A549 (cell line): ENCODE data around the gene SMTN. TPM values are rescaled to one million over a fixed set of nuclear protein-coding genes. Genes with fewer than 3 reads are reported as not detected.

Experiments used
- ATAC-seq, 2 experiments: fragments of 200-7000 bp in 1 of 2; fragments of >200 bp in 1 of 2; cut with Nextera tagmentation in 1 of 2; cut with Tn5 transposase in 1 of 2; 3 replicates each; pipeline versions ENCODE4 v1.8.0 to v1.9.1; 2018 to 2020; ENCODE audit warnings: mild to moderate bottlenecking in 1 of 2, moderate library complexity in 1 of 2
- CTCF ChIA-PET: fragments of 300-600 bp; sonication (Branson Sonifier 250); formaldehyde crosslinking; extraction: SDS; loops from one replicate; lab custom pipeline; 2021; ENCODE audit warnings: antibody characterized with exemption, inconsistent platforms; lab: Yijun Ruan, JAX
- POLR2A ChIA-PET: fragments of 350-600 bp; formaldehyde crosslinking; extraction: SDS; loops from one replicate; lab custom pipeline; 2021; ENCODE audit warnings: antibody characterized with exemption, inconsistent platforms; lab: Yijun Ruan, JAX
- DNase-seq, 2 experiments: peaks; one replicate each; pipeline versions ENCODE4 v3.0.0 to v3.0.0-alpha.2; 2011 to 2016; ENCODE audit warnings: low read depth in 1 of 2, low spot score in 1 of 2
- FAIRE-seq: peaks from 2 replicates; lab custom pipeline; 2011; peaks lifted over from hg19 to GRCh38; lab: Jason Lieb, UNC
- H3K27ac ChIP-seq, 2 experiments: fragments of >200 bp; sonication (Bioruptor Twin); formaldehyde crosslinking; 3 replicates each; pipeline ENCODE4 v1.5.1; 2016 to 2017
- H3K4me1 ChIP-seq: fragments of >200 bp; sonication (Bioruptor Twin); formaldehyde crosslinking; 3 replicates; pipeline ENCODE4 v1.6.1; 2016
- H3K4me2 ChIP-seq: fragments of >200 bp; sonication (Bioruptor Twin); formaldehyde crosslinking; 3 replicates; pipeline ENCODE4 v1.6.1; 2016
- H3K4me3 ChIP-seq: fragments of >200 bp; sonication (Bioruptor Twin); formaldehyde crosslinking; 3 replicates; pipeline ENCODE4 v1.5.1; 2016
- H3K9me3 ChIP-seq: fragments of >200 bp; sonication (Bioruptor Twin); formaldehyde crosslinking; 3 replicates; pipeline ENCODE4 v1.6.1; 2016
- BHLHE40 ChIP-seq: IDR thresholded peaks from 2 replicates; pipeline ENCODE4 v1.6.1; 2012; ENCODE audit warnings: low read depth, low read length, inconsistent platforms
- CHD2 ChIP-seq: fragments of 150-350 bp; IDR thresholded peaks from 2 replicates; pipeline ENCODE4 v1.6.1; 2014; ENCODE audit warnings: low read length; ENCODE audit not compliant: partially characterized antibody
- CHD4 ChIP-seq: fragments of 200-600 bp; sonication (generic); IDR thresholded peaks from 2 replicates; pipeline ENCODE4 v1.6.1; 2016; ENCODE audit warnings: antibody characterized with exemption, mild to moderate bottlenecking, borderline replicate concordance
- EHF ChIP-seq: fragments of 250-450 bp; sonication (Bioruptor Pico); IDR thresholded peaks from 2 replicates; pipeline ENCODE4 v1.5.0; 2020; ENCODE audit warnings: mild to moderate bottlenecking
- EHMT2 ChIP-seq: fragments of 200-600 bp; sonication (generic); IDR thresholded peaks from 2 replicates; pipeline ENCODE4 v1.6.1; 2016; ENCODE audit warnings: antibody characterized with exemption, low read depth, mild to moderate bottlenecking, moderate library complexity
- FOXS1 ChIP-seq: fragments of 250-450 bp; sonication (Bioruptor Pico); IDR thresholded peaks from 2 replicates; pipeline ENCODE4 v1.5.0; 2020; ENCODE audit warnings: mild to moderate bottlenecking, moderate library complexity
- HOXB13 ChIP-seq: fragments of 250-450 bp; sonication (Bioruptor Pico); IDR thresholded peaks from 2 replicates; pipeline ENCODE4 v1.5.0; 2020; ENCODE audit warnings: low read depth, mild to moderate bottlenecking, moderate library complexity
- JUN ChIP-seq, 2 experiments: fragments of >200 bp; sonication (Bioruptor Twin); formaldehyde crosslinking; IDR thresholded peaks; 2 replicates in 1 of 2; 3 replicates in 1 of 2; pipeline ENCODE4 v1.6.1; 2016 to 2017
- KDM1A ChIP-seq: fragments of 200-600 bp; sonication (generic); IDR thresholded peaks from 2 replicates; pipeline ENCODE4 v1.6.1; 2016; ENCODE audit warnings: low read depth, mild to moderate bottlenecking
- MAFK ChIP-seq: fragments of 450-650 bp; IDR thresholded peaks from 2 replicates; pipeline ENCODE4 v1.6.1; 2014; ENCODE audit not compliant: partially characterized antibody
- MYC ChIP-seq: IDR thresholded peaks from 2 replicates; pipeline ENCODE4 v1.6.1; 2012; ENCODE audit warnings: mild to moderate bottlenecking, inconsistent platforms, low read length, improper control_type of control experiment, borderline replicate concordance
- PHF8 ChIP-seq: fragments of 200-600 bp; sonication (generic); IDR thresholded peaks from 2 replicates; pipeline ENCODE4 v1.6.1; 2016; ENCODE audit warnings: low read depth, mild to moderate bottlenecking, antibody characterized with exemption, moderate library complexity, borderline replicate concordance
- POLR2A ChIP-seq: IDR thresholded peaks from 2 replicates; pipeline ENCODE4 v1.6.1; 2012; ENCODE audit warnings: mild to moderate bottlenecking, low read length
- RAD21 ChIP-seq, 2 experiments: fragments of >200 bp in 1 of 2; sonication (Bioruptor Twin) in 1 of 2; formaldehyde crosslinking in 1 of 2; IDR thresholded peaks in 1 of 2; conservative IDR thresholded peaks in 1 of 2; 2 replicates in 1 of 2; 3 replicates in 1 of 2; pipeline ENCODE4 v1.6.1; 2012 to 2018; ENCODE audit warnings: inconsistent platforms in 1 of 2
- RCOR1 ChIP-seq: fragments of 150-350 bp; IDR thresholded peaks from 2 replicates; pipeline ENCODE4 v1.6.1; 2014; ENCODE audit warnings: antibody characterized with exemption, low read length, low read depth
- RFX5 ChIP-seq: fragments of 450-650 bp; IDR thresholded peaks from 2 replicates; pipeline ENCODE4 v1.7.1; 2014; ENCODE audit warnings: antibody characterized with exemption, mild to moderate bottlenecking, moderate library complexity
- RNF2 ChIP-seq: fragments of 200-600 bp; sonication (generic); IDR thresholded peaks from 2 replicates; pipeline ENCODE4 v1.6.1; 2016; ENCODE audit warnings: low read depth, mild to moderate bottlenecking, antibody characterized with exemption, moderate library complexity, borderline replicate concordance
- TFCP2L1 ChIP-seq: fragments of 250-450 bp; sonication (Bioruptor Pico); IDR thresholded peaks from 2 replicates; pipeline ENCODE4 v1.5.0; 2021; ENCODE audit warnings: mild to moderate bottlenecking
- ZC3H11A ChIP-seq: fragments of 450-650 bp; IDR thresholded peaks from 2 replicates; pipeline ENCODE4 v1.6.1; 2014; ENCODE audit warnings: antibody characterized with exemption, mild to moderate bottlenecking
- ZNF302 ChIP-seq: fragments of 250-450 bp; sonication (Bioruptor Pico); IDR thresholded peaks from 2 replicates; pipeline ENCODE4 v1.9.0; 2021; ENCODE audit warnings: inconsistent platforms, mild to moderate bottlenecking, moderate library complexity
- WGBS: methylation state at CpG from one replicate; pipeline ENCODE4 v1.1.6; 2017; ENCODE audit errors: missing lambda C conversion rate; 5-methylcytosine and 5-hydroxymethylcytosine counted together
- polyA minus RNA-seq: library from RNA; depleted of rRNA, polyadenylated mRNA; stranded (reverse); fragments of >200 nt; gene quantifications from 2 replicates; pipeline ENCODE4 v1.2.3, GENCODE V29; 2011; rRNA and poly(A)+ RNA removed
- polyA plus RNA-seq, 4 experiments: library from polyadenylated mRNA; depleted of rRNA in 3 of 4; stranded (reverse); fragments of >200 nt; fragmentation: RNase III in 1 of 4; extraction: RNeasy Plus Mini Kit Qiagen cat#74134 plus additional on column Dnase treatment in 1 of 4; gene quantifications; 2 replicates in 3 of 4; 3 replicates in 1 of 4; pipeline ENCODE4 v1.2.3, GENCODE V29; 2011 to 2017
- TF ChIP-seq, protein P1 (sequence below): fragments of >200 bp; sonication (Bioruptor Twin); formaldehyde crosslinking; IDR thresholded peaks from 3 replicates; pipeline ENCODE4 v1.6.1; 2016
- TF ChIP-seq, protein P2 (sequence below): fragments of 250-450 bp; sonication (Bioruptor Pico); IDR thresholded peaks from 2 replicates; pipeline ENCODE4 v1.5.0; 2020; ENCODE audit warnings: low read depth, mild to moderate bottlenecking, moderate library complexity
- TF ChIP-seq, protein P3 (sequence below): fragments of 200-600 bp; sonication (generic); IDR thresholded peaks from 2 replicates; pipeline ENCODE4 v1.6.1; 2016; ENCODE audit warnings: antibody characterized with exemption, mild to moderate bottlenecking, moderate library complexity
- TF ChIP-seq, protein P4 (sequence below): fragments of 250-450 bp; sonication (Bioruptor Pico); IDR thresholded peaks from 2 replicates; pipeline ENCODE4 v1.5.0; 2021; ENCODE audit warnings: mild to moderate bottlenecking, moderate library complexity, borderline replicate concordance
- TF ChIP-seq, protein P5 (sequence below): IDR thresholded peaks from 2 replicates; pipeline ENCODE4 v1.6.1; 2012; ENCODE audit warnings: low read depth, borderline replicate concordance
- TF ChIP-seq, protein P6 (sequence below): IDR thresholded peaks from 2 replicates; pipeline ENCODE4 v1.6.1; 2012

The SMTN gene
- polyA plus RNA-seq (2011; rRNA removed) = 7.0 and 12.7 TPM in 2 replicates
- polyA plus RNA-seq (2012; cell fraction: cytosol; rRNA removed) = 29.6 and 31.6 TPM in 2 replicates
- polyA plus RNA-seq (2012; cell fraction: nucleus; rRNA removed) = 122 and 130 TPM in 2 replicates
- polyA plus RNA-seq (2017; fragmentation: RNase III; extraction: RNeasy Plus Mini Kit Qiagen cat#74134 plus additional on column Dnase treatment) = 33.1 to 37.3 TPM (median 34.9 TPM) in 3 replicates
- 5.5 and 11.3 TPM in 2 replicates for polyA minus RNA-seq

DNA sequence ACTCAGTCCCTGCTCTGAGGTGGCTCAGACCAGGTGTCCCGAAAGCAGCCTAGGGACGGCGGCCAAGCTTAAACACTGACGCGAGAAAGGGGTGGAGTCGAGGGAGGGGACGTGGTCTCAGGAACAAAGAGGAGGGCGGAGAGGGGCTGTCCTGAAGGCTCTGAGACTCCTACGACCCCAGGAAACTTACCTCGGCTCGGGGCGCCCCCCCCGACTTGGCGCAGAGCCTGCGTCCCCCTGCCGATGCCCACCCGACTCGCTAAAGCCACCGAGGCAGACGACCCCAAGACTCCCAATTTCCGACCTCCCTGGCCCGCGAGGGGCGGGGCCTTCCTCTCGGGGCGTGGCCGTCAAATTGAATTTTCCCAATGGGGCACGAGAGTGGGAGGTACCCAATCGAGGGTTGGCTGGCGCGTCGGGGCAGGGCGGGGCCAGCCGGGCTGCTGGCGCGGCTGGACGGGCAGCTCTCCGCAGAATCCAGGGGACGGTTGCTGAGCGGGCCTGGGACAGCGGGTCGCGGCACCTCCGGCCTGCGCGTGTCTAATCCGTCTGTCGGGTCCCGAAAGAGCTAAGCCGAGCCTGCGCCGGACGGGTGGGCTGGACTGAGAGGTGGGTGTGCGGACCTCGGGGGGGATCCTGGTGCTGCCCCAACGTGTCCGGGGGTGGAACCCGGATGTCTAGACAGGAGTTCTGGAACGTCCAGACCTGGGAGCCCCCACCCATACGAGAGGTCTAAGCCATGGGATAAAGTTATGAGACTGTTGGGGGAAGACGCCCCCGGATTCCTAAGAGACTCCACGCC lies at the start of gene SMTN:
Gene SMTN, plus strand, starts transcription at position 471 of the 802 bp plus-strand sequence. CDS start 1,941 bp downstream, outside the sequence.
- Histone ChIP-seq H3K4me1 (peaks cover 26% of the 10 kb centered on the region), H3K4me2 (peak within 1 kb of the TSS; percentile 99), H3K27ac (peak within 1 kb of the TSS; percentile 92 to 94)
- POLR2A ChIA-PET = interaction anchor here (0.6 to 4.3 kb wide), 6 partner anchors 11 to 112 kb away, joined by 3 to 58 read pairs (median 4); partner anchors contain the start of genes MORC2, SELENOM and TUG1
- FAIRE-seq (no peak), ATAC-seq (peak; percentile 80 to 86)
- TF ChIP-seq TFCP2L1 (CRISPR knock-in tag) = no peak
- TF ChIP-seq, protein P1, sequence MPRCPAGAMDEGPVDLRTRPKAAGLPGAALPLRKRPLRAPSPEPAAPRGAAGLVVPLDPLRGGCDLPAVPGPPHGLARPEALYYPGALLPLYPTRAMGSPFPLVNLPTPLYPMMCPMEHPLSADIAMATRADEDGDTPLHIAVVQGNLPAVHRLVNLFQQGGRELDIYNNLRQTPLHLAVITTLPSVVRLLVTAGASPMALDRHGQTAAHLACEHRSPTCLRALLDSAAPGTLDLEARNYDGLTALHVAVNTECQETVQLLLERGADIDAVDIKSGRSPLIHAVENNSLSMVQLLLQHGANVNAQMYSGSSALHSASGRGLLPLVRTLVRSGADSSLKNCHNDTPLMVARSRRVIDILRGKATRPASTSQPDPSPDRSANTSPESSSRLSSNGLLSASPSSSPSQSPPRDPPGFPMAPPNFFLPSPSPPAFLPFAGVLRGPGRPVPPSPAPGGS = 0 out of 3 replicates have a peak, but pooled peaks have one; percentile 24
- no peak for TF ChIP-seq MAFK
- TF ChIP-seq JUN (IDR thresholded peaks at IDR 0.05) = 0 out of 5 replicates have a peak, but pooled peaks of 1 of the 2 experiments have one; percentile 41
- TF ChIP-seq, protein P2, sequence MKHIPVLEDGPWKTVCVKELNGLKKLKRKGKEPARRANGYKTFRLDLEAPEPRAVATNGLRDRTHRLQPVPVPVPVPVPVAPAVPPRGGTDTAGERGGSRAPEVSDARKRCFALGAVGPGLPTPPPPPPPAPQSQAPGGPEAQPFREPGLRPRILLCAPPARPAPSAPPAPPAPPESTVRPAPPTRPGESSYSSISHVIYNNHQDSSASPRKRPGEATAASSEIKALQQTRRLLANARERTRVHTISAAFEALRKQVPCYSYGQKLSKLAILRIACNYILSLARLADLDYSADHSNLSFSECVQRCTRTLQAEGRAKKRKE (CRISPR knock-in tag) = no peak
- TF ChIP-seq RNF2 = no peak; the same call in 1 of the 2 replicates
- TF ChIP-seq, protein P3, sequence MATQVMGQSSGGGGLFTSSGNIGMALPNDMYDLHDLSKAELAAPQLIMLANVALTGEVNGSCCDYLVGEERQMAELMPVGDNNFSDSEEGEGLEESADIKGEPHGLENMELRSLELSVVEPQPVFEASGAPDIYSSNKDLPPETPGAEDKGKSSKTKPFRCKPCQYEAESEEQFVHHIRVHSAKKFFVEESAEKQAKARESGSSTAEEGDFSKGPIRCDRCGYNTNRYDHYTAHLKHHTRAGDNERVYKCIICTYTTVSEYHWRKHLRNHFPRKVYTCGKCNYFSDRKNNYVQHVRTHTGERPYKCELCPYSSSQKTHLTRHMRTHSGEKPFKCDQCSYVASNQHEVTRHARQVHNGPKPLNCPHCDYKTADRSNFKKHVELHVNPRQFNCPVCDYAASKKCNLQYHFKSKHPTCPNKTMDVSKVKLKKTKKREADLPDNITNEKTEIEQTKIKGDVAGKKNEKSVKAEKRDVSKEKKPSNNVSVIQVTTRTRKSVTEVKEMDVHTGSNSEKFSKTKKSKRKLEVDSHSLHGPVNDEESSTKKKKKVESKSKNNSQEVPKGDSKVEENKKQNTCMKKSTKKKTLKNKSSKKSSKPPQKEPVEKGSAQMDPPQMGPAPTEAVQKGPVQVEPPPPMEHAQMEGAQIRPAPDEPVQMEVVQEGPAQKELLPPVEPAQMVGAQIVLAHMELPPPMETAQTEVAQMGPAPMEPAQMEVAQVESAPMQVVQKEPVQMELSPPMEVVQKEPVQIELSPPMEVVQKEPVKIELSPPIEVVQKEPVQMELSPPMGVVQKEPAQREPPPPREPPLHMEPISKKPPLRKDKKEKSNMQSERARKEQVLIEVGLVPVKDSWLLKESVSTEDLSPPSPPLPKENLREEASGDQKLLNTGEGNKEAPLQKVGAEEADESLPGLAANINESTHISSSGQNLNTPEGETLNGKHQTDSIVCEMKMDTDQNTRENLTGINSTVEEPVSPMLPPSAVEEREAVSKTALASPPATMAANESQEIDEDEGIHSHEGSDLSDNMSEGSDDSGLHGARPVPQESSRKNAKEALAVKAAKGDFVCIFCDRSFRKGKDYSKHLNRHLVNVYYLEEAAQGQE = no peak
- TF ChIP-seq, protein P4, sequence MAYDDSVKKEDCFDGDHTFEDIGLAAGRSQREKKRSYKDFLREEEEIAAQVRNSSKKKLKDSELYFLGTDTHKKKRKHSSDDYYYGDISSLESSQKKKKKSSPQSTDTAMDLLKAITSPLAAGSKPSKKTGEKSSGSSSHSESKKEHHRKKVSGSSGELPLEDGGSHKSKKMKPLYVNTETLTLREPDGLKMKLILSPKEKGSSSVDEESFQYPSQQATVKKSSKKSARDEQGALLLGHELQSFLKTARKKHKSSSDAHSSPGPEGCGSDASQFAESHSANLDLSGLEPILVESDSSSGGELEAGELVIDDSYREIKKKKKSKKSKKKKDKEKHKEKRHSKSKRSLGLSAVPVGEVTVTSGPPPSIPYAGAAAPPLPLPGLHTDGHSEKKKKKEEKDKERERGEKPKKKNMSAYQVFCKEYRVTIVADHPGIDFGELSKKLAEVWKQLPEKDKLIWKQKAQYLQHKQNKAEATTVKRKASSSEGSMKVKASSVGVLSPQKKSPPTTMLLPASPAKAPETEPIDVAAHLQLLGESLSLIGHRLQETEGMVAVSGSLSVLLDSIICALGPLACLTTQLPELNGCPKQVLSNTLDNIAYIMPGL = no peak
- TF ChIP-seq FOXS1 (CRISPR knock-in tag) = no peak
- peak; percentile 68 for TF ChIP-seq BHLHE40
- TF ChIP-seq EHMT2 = no peak
- TF ChIP-seq, protein P5, sequence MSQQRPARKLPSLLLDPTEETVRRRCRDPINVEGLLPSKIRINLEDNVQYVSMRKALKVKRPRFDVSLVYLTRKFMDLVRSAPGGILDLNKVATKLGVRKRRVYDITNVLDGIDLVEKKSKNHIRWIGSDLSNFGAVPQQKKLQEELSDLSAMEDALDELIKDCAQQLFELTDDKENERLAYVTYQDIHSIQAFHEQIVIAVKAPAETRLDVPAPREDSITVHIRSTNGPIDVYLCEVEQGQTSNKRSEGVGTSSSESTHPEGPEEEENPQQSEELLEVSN = no peak
- TF ChIP-seq ZC3H11A = no peak
- peak; percentile 36; the same call in 1 of the 2 replicates for TF ChIP-seq PHF8
- no peak for TF ChIP-seq CHD2
- 0 out of 5 replicates have a peak, but pooled peaks of 1 of the 2 experiments have one; percentile 10 for TF ChIP-seq RAD21 (conservative IDR thresholded peaks at IDR 0.05 in 1 of 2, IDR thresholded peaks at IDR 0.05 in 1 of 2)
- TF ChIP-seq RCOR1 = no peak
- TF ChIP-seq HOXB13 (CRISPR knock-in tag) = no peak
- TF ChIP-seq ZNF302 (CRISPR knock-in tag) = no peak
- TF ChIP-seq MYC = no peak
- TF ChIP-seq EHF (CRISPR knock-in tag) = no peak
- TF ChIP-seq POLR2A = peak; percentile 73; the same call in 1 of the 2 replicates
- TF ChIP-seq, protein P6, sequence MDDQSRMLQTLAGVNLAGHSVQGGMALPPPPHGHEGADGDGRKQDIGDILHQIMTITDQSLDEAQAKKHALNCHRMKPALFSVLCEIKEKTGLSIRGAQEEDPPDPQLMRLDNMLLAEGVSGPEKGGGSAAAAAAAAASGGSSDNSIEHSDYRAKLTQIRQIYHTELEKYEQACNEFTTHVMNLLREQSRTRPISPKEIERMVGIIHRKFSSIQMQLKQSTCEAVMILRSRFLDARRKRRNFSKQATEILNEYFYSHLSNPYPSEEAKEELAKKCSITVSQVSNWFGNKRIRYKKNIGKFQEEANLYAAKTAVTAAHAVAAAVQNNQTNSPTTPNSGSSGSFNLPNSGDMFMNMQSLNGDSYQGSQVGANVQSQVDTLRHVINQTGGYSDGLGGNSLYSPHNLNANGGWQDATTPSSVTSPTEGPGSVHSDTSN = no peak
- TF ChIP-seq RFX5 = no peak
- TF ChIP-seq KDM1A = no peak
- no peak for TF ChIP-seq CHD4
- TF ChIP-seq, all 56 proteins: peak for 6
- 9% methylated on average over 7 of the region's 63 CpGs for WGBS
- Histone ChIP-seq H3K9me3 (no peaks in the 10 kb centered on the region), H3K4me3 (peak within 1 kb of the TSS; percentile 95)
- CTCF ChIA-PET = interaction anchor here (0.9 to 2.8 kb wide), 8 partner anchors 11 to 160 kb away, joined by 3 to 34 read pairs (median 3); no protein-coding TSS in a partner anchor
- DNase-seq = peak; percentile 80 to 82
